Ammon's horn (tissue), 1 donor: ENCODE measurements around the gene PRPH2.

Experiments used
- DNase-seq: peaks from one replicate; pipeline ENCODE4 v3.0.0-alpha.2; 2016; ENCODE audit warnings: low spot score

PRPH2 gene, protein sequence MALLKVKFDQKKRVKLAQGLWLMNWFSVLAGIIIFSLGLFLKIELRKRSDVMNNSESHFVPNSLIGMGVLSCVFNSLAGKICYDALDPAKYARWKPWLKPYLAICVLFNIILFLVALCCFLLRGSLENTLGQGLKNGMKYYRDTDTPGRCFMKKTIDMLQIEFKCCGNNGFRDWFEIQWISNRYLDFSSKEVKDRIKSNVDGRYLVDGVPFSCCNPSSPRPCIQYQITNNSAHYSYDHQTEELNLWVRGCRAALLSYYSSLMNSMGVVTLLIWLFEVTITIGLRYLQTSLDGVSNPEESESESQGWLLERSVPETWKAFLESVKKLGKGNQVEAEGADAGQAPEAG

DNA sequence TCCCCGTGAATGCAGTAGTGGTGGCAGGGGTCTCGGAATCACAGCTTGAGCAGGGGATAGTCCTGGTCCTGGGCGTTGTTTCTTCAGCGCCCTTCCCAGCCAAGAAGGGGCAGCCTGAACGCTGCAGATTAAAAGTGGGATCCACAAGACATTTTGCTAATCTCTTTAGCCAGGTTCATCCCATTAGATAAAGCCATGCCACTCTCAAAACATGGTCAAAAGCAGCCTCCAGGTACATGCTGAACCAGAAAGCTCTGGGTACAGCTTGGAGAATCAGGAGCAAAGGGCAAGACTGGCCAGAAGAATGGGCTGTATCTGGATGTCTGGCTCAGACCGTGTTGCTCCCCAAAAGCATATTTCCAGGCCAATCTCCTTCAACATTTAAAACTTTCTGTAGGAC, at the start of gene PRPH2:
TSS of gene PRPH2 (minus strand) at position 101 of the 400 bp plus-strand sequence. CDS start 263 bp downstream, outside the sequence.
- no peak for DNase-seq

DNA sequence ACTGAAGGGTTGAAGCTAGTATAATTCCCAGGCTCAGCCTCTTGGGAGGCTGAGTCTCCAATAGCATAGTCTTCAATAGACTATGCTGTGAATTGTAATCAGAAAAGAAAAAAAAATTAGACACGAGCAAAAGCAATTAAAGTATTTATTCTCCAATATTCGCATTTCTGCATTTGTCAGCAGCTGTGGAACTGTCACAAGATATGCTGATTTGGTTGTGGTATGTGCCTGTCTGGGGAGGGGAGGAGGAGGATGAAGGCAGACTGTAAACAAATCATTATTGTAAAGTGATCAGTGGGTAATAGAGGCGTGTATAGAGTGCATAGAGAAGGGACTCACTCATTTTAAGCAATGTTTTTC, 49.3 kb upstream of the PRPH2 start:
- no peak for DNase-seq

DNA sequence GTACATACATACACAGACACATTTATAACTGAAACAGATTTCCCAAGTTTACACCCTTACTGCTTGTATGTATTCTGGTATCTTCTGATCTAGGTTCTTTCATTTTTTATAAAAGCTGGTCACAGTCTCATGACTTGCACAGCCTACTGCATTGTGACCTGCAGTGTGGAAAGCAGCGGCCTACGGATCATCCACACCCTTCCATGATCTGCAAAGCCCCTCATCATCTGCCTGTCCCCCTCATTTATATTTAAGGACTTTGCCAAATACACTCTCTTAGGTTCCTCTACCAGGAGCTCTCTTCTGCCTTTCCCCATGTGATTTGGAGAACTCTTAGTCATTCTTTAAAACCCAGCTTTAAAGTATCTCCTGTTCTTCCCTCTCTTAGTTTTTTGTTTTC, 47.4 kb upstream of the PRPH2 start:
- DNase-seq = no peak

DNA sequence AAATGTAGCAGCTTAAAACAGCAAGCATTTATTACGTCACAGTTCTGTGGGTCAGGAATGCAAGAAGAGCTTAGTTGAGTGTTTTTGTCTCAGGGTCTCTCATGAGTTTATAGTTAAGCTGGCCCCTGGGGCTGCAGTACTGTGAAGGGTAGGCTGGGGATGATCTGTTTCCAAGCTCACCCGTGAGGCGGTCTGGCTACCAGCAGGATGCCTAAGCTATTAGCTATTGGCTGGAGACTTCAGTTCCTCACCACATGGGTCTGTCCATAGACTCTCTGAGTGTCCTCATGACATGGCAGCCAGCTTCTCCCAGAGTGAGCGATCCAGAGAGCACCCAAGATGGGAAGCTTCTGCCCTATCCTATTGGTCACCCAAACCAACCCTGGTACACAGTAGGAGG, 46.7 kb upstream of the PRPH2 start:
- no peak for DNase-seq

DNA sequence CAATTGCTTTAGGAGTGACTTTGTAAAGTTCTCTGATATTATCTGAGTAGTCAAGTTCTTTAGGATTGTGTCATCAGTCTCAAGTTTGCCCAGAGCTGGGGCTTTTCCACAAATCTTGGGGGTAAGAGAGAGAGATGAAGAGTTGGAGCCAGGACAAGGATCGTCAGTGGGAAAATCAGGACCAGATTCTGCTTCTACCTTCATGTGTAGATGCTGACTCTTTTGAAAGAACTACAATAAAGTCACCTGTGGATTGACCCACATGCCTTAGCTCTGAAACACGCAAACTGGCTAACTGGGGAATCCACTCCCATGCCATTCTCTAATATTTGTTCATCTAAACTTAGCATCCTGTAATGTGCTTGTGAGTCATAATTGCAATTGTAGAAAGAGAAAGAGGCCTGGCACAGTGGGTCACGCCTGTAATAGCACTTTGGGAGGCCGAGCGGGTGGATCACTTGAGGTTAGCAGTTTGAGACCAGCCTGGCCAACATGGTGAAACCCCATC, 43.8 kb upstream of the PRPH2 start:
- DNase-seq = no peak

DNA sequence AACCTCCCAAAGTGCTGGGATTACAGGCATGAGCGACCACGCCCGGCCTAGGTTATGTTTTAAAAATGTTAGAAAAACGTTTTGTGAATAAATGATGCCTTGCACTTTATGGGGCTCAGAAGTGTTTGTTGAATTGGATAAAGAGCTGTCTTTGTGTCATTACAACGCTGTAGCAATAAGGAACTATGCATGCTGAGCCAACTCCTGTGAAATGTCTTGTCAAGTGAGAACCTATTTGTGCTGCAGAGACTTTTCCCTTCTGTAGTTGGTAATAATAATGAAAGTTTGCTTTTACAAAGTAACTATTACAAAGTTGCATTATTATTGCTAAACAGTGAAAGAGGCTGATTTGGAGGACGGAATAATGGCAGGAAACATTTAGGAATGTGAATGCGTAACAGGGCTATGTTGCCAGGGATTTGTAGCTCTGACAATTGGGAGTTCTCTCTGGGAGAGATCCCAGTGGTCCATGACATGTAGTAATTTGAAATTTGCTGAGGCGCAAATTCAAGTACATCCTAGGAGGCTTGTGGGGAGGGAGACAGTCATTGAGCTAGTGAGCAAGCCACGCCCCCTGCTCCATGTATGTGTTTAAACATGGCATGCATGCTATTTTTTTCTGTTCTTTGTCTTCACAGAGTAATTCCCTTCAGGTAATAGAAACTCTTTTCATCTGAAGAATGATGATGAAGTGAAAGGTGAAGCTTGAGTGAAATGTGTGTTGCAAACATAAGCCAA, 42.7 kb upstream of the PRPH2 start:
- no peak for DNase-seq

DNA sequence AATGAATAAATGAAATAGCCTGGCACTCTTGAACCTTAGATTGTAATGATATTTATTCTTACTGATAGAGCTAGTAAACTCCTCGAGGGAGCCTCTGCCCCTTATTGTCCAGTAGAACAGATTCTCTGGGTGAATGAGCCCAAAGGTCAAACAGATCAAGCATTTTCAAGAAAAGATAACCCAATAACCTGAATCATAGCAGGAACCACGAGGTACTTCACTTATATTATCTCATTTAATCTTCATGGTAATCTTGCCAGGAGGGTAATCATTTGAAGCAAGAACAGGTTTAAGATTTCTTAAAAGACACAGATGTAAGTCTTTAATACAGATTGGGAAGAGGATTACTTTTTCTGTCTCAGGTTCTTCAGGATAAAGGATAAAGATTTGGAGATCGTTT, 40.6 kb upstream of the PRPH2 start:
- DNase-seq = no peak

DNA sequence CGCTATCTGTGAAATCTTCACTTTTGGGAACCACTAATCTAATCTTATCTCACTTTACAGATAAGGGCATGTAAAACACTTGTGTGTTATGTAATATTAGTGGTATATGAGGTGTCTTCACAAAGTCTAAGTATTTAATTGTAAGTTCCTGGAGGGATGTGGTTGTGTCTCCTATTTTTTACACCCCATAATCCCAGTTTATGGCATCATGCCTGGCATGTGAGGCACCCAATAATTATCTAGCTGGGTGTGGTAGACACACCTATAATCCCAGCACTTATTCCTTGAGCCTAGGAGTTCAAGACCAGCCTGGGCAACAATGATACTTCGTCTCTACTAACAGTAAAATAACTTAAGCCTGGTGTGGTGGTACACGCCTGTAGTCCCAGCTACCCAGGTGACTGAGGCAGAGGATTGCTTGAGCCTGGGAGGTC, 40.0 kb upstream of the PRPH2 start:
- DNase-seq = no peak

DNA sequence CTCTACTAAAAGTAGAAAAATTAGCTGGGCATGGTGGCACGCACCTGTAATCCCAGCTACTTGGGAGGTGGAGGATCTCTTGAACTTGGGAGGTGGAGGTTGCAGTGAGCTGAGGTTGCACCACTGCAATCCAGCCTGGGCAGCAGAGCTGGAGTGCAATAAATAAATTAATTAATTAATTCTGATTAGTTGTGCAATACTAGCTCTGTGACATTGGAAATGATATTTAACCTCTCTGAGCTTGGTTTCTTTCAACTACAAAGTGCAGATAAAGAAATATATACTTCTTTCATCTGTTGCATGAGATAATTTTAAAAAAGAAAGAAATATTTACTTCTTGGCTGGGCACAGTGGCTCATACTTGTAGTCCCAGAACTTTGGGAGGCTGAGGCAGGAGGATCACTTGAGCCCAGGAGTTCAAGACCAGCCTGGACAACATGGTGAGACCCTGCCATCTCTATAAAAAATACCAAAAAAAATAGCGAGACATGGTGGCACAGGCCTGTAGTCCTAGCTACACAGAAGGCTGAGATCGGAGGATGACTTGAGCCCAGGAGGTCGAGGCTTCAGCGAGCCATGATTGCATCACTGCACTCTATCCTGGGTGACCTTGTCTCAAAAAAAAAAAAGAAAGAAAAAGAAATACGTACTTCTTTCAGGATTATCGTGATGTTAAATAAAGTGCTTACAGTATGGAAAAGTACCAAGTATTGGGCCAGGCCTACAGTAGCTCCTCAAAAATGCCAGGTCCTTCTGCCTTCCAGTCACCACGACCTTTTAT, 39.1 kb upstream of the PRPH2 start:
- DNase-seq = no peak

DNA sequence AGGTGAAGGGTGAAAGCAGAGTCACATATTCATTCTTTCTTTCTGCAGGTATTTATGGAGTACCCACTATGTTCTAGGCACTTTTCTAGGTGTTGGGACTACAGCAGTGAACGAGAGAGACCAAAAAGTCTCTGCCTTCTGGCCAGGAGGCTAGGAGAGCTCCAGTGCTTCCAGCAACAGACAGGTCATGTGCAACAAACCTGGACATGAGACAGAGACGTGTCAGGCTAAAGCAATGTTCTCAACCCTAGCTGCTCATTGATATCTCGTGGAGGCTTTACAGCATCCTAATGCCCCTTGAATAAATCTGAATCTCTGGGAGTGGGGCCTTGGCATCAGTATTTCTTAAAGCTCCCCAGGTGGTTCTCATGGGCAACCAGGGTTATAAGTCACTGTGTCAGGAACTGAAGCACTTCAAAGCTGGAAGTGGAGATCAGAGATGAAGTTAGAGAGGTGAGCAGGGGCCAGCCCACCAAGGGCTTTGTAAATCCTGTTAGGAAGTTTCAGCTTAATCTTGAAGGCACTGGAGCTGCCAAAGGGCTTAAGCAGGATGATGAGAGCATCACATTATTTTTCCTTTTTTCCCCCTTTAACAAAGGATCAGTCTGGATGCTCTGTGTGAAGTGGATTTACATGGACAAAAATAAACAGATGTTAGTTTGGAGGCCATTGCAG, 36.5 kb upstream of the PRPH2 start:
- DNase-seq = no peak

DNA sequence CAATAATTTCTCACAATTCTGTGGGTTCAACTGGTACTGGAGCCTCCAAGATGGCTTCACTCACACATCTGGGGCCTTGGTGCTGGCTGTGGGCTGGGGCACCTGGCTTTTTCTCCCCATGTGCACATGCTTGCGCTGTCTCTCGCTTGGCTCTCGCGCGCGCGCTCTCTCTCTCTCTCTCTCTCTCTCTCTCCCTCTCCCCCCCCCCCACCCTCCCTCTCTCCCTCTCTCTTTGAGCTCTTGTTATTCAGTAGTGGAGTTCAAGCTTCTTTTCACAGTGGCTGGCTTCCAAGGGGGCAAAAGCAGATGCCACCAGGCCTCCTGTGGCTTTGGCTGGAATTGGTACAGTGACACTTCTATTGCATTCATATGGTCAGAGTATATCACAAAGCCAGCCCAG, 34.3 kb upstream of the PRPH2 start:
- DNase-seq = no peak

DNA sequence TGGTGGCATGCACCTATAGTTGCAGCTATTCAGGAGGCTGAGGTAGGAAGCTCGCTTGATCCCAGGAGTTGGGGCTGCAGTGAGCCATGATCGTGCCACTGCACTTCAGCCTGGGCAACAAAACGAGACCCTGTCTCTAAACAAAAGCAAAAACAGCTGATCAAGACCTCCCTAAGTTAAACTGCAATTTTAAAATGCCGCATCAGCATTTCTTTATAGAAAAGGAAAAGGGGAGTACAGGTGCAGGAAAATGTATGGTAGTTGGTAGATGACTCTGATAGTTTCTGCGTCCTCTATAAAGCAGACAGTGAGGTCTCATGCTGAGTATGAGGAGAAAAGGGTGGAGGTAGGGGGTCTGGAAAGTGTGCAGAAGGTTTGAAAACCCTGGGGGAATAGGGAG, 32.4 kb upstream of the PRPH2 start:
- DNase-seq = no peak

DNA sequence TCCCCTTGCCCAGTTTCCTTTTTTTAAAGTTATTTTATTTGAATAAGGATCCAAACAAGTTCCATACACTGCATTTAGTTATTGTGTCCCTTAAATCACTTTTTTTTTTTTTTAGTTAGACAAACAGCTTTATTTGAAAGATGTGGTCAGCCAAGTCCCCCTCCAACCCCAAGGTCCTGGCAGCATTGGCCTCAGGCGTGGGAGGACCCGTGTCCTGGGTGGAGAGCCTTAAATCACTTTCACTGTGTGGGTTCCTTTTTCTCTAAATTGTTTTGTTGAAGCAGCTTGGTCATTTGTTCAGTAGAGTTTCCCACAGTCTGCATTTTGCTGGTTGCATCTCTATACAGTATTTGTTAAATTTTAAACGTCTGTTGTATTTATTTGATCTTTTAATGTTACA, 28.7 kb upstream of the PRPH2 start:
- DNase-seq = no peak

DNA sequence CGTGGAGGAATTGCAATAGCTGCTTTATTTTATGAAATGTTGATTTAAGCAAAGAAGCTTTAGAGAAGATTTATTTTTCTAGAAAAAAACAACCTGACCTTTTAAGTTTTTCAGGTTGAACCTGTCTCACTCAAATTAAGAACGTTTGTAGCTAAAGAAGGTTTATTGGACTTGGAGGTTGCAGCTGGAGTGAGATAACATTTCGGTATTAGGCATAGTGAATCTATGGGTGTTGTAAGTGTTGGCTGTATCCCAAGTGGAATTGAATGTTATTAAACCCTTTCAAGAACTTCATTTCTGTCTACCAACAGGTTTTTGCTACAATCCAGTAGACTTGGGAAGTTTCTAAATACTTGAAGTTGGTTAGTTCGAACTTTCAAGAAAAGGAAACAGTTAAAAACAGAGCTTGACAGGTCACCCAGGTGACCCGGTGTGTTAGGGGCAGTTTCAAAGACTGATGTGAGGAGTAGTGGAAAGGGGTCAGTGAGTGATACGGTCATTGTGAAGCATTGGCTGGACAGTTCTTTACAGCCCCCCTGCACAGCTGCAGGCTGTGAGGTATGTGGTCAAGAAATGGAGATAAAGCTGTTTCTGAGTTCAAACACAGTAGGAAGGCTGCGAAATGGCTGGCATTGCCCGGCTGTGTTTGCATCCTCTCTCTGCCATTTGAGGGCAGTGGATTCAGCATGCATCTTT, 26.0 kb upstream of the PRPH2 start:
- no peak for DNase-seq

DNA sequence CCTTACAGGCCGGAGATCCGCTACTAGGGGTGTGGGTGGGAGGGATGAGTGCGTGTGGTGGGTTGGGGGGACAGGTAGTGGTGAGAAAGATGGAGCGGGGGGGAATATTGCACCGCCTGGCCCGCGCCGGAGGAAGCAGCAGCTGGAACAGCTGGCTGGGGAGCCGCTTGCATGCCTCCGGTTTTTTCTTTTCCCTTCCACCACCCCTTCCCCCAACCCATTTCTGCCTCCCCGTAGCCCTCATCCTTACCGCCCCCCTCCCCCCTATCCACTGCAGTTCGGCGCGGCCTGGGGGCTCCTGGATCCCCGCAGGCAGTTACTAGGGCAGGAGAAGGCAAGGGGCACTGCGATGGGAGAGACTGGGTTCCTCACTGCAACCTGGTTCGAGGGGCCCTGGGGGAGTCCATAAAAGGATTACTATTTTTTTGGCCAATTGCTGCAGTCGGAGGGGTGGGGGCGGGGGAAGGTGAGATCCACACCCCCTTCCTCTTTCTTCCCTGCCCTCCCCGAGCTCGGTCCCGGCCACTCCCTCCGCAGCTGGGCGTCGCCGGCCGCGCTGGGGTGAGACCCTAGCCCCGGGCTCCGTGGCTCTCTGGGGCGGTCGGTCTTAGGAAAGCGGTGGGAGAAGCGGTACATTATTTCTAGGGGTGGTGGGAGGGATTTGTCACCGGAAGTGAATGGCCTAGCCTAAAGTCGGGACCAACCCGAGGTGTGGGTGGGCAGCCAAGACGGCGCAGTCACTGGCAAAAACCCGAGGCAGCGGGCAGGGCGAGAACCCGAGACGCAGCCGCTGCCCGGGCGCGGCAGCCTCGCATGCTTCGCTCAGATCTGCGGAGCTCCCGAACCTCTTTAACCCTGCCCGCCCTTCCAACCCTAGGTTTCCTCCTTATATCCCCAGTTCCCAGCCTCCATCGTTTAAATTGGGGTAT, 24.3 kb upstream of the PRPH2 start:
- peak; percentile 85 for DNase-seq

DNA sequence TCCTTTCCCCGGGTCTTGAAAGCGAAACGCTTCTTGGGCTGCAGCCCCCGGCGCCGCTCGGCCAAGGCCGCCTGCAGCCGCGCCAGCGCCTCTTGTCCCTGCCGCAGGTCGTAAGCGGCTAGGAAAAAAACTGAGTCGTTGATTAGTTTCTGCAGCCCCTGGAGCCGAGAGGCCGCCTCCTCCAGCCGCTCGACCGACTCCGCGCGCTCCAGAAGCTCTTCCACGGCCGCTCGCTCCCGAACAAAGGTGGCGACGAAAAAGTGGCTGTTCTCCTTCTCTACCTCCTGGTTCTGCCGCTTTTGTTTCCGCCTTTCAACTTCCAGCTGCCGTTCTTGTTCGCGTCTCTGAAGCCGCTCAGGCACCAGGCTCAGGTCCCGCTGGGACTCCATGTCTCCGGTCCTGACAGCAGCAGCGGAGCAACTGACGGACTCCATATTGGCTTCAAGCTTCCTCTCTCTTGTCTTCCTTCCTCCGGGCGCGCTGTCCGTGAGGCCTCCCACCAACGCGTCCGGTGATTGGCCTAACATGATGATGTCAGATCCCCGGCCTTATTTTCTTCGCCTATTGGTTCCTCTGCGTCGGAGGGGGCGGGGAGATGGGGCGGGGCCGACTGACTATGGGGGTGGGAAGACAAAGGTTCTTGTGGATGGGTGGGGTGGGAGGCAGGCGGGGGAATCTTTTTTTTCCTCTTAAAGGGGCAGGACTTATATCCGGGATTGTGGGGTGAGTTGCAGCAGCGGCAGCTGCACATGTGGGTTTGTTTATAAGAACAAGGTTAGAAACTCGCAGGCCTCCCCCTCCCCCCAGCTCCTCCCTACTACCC, 23.5 kb upstream of the PRPH2 start, which contains the start of gene TBCC:
TSS of gene TBCC (minus strand) at position 464 of the 823 bp plus-strand sequence. CDS start at position 434, 30 bp downstream.
- DNase-seq = peak; percentile 100

DNA sequence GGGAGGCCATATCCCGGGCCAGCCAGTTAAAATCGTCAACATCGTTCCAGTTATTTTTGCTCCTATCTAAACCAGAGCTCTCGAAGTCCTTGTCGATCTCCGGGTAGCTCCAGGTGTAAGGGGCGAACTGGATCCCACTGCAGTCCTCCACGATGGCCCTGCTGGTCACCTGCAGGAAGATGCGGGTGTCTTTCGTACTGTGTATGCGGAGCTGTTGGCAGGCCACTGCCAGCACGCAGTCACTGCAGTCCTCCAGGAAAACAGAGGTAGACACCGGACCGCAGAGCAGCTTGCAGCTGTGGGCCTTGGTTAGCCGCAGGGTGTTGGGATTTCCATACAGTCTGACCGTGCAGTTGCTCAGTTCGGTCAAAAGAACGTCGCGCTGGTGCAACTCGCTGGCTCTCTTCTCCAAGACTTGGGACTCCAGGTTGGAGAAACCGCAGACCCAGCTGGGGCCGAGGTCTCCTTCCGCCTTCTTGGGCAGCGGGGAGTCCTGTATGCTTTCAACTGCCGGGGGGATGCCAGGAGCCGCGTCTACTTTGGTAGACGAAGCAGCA, 22.8 kb upstream of the PRPH2 start:
- peak; percentile 17 for DNase-seq

DNA sequence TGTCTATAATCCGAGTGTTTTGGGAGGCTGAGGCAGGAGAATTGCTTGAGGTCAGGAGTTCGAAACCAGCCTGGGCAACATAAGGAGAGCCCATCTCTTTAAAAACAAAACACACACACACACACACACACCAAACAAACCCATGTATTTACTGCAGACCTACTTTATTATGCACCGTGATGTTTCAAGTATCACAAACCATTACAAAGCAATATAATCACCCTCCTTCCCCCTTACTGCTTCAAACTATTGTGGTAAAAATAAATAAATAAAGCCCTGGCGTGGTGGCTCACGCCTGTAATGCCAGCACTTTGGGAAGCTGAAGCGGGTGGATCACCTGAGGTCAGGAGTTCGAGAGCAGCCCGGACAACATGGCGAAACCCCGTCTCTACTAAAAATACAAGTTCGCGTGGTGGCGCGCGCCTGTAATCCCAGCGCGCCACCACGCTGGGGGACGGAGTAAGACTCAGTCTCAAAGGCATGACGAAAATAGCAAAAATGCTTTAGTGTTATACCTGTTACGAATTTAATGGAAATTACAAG, 22.0 kb upstream of the PRPH2 start:
- DNase-seq = no peak
